HG02973 (cell line): ENCODE measurements around the gene POLR1C.
"Not testable (repeated sequence)": the region's sequence is repeated elsewhere in the genome, so short reads cannot be mapped to it uniquely, and the experiment has no call there.

Source experiments
- ATAC-seq: cut with Tn5 transposase; IDR thresholded peaks from one replicate; pipeline ENCODE4 v1.9.1; 2021; ENCODE audit warnings: moderate library complexity; ENCODE audit not compliant: unreplicated experiment

POLR1C gene, protein sequence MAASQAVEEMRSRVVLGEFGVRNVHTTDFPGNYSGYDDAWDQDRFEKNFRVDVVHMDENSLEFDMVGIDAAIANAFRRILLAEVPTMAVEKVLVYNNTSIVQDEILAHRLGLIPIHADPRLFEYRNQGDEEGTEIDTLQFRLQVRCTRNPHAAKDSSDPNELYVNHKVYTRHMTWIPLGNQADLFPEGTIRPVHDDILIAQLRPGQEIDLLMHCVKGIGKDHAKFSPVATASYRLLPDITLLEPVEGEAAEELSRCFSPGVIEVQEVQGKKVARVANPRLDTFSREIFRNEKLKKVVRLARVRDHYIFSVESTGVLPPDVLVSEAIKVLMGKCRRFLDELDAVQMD

DNA sequence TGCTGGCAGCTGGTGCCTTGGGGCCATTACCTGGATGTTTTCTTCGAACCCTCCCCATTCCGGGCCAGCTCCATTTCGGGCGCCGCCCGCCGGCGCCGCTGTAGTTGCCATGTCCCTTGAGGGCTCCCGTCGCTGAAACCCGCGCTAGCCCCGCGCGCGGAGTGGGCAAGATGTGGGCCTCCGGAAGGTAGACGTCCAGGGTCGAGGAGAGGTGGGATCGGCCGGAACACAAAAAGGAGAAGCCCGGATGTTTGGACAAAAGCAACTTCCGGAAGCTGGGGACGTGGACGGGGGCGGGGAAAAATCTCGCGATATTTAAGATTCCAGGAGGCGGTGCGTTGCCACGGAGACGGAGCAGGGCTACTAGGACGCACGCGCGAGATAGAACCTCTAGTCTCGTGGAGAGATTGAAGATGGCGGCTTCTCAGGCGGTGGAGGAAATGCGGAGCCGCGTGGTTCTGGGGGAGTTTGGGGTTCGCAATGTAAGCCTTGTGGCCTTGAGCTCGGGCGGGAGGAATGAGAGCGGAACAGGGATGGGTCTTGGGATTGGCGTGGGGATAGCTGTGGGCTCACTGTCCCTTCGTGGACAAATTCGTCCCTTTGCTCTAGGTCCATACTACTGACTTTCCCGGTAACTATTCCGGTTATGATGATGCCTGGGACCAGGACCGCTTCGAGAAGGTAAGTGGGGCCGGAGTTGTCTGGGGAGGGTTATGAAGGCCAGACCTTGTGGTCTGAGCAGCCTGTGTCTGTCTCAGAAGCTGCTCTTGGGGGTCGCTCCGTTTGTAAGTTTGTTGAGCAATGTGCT is at the start of gene POLR1C, which contains the start of gene YIPF3:
Gene POLR1C (plus strand): TSS at position 393 of the 808 bp plus-strand sequence. CDS start 21 bp downstream, at position 414.
Gene YIPF3 (minus strand): TSS at position 230 of the 808 bp plus-strand sequence. CDS start 119 bp downstream, at position 111.
- ATAC-seq: peak; percentile 76

GRCh38 chr6:43467265-43467664 is 49.6 kb upstream of the POLR1C start:
- not testable (repeated sequence) for ATAC-seq

DNA sequence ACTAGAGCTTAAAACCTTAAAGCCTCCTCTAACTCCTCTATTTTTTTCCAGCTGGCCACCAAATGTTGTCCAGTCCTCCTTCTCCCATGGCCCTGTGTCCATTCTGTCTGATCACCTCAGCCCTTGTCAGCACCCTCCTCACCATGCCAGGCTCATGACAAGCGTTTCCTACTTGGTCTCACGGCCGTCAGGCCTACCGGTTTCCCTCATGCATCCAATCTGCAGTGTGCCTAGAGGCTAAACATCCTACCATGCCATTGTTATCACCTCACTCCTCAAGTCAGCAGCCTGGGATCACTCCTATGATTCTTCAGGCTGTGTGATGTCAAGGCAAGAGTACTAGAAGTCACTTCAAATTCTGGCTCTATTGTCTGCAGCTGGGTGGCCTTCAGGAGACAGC is 49.1 kb upstream of the POLR1C start:
- no peak for ATAC-seq

DNA sequence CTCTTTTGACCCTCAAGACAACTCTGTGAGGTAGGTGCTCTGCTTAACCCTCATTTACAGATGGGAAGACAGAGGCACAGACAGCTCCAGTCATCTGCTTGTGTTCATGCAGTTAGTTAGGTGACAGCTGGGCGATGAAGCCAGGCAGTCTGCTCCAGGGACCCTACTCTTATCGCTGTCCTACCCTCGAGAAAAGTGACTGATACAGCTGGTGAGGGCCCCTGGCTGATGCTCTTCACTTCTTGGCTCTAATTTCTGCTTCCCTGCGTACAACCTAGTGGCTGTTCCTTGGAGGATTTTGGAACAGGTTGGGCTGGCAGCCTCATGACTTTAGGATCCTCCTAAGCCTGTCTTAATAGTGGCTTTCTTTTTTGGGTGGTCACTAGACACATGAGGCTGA is 48.6 kb upstream of the POLR1C start:
- ATAC-seq: no peak

- no peak for ATAC-seq
Observed at GRCh38 chr6:43468748-43469681, 47.9 kb upstream of the POLR1C start.

- ATAC-seq: no peak
Observed at GRCh38 chr6:43469947-43470346, 46.9 kb upstream of the POLR1C start.

DNA sequence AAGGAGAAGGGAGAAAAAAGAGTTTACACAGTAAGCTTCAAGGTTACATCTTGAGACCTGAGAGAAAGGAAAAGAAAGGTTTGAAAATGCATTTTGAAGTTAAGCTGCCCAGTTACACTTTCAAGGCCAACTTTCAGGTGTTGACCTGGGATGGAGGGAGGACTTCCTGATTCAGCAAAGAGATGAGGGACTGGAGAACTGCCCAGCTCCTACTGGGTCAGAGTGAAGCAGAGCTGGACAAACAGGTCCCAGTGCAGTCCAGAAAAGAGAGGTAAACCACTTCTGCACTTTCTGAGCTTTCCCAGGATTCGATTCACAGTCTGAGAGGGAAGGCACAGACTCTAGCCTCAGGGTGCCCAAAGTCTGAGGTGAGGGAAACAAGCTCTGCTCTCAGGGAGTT is 45.5 kb upstream of the POLR1C start:
- ATAC-seq: no peak

DNA sequence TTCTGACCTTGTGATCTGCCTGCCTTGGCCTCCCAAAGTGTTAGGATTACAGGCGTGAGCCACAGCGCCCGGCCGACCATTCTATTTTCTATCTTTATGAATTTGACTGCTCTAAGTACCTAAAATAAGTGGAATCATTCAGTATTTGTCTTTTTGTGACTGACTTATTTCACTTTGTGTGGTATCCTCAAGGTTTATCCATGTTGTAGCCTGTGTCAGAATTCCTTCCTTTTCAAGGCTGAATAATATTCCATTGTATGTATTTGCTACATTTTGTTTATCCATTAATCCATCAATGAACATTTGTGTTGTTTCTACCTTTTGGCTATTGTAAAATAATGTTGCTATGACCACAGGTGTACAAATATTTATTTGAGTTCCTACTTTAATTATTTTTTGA is 44.4 kb upstream of the POLR1C start:
- ATAC-seq: no peak

DNA sequence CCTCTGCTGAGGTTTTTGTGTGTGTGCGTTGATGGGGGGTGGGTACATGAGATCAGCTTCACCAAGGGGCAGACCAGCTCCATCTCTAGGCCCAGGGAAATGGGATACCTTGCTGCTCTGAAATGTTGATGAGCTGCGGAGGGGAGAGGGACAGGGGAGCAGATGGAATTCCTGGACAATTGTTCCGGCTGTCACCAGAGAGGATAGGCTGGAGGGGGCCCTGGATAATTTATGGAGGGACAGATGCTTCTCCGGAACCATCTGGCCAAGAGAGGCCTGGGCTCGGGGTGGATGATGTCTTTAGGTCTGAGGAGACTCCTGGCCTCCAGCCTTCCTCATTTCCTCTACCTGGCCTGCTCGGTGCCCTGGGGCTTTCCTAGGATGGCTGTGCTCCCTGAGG is 41.4 kb upstream of the POLR1C start:
- no peak for ATAC-seq

- ATAC-seq: no peak
Observed at GRCh38 chr6:43476746-43477145, 40.1 kb upstream of the POLR1C start.

- ATAC-seq: peak; percentile 96
Observed at GRCh38 chr6:43477235-43478007, 39.5 kb upstream of the POLR1C start, which contains the start of gene TJAP1. Gene TJAP1, plus strand, starts transcription at chr6:43477570. Its CDS starts 21,432 bp downstream, at chr6:43499002.

GRCh38 chr6:43478008-43478372 is 38.9 kb upstream of the POLR1C start:
- ATAC-seq: no peak

DNA sequence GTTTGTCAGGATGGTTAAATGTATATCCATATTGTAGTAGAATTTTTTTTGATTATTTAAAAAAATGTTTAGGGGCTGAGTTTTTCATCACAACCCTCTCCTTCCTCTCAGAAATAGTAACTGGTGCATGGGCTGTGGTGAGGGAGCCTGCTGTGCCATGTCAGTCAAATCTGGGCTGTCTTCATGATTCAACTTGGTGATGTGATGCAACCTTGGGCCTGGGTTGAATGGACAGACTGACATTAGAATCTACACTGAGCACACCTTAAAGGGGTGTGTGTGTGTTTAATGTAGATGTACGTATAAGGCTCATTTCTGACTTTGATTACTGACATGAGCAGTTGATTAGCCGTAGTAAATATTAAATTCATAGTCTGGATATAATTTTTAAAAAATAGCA is 35.8 kb upstream of the POLR1C start:
- no peak for ATAC-seq

GRCh38 chr6:43481591-43482236 is 35.2 kb upstream of the POLR1C start:
- ATAC-seq: no peak

DNA sequence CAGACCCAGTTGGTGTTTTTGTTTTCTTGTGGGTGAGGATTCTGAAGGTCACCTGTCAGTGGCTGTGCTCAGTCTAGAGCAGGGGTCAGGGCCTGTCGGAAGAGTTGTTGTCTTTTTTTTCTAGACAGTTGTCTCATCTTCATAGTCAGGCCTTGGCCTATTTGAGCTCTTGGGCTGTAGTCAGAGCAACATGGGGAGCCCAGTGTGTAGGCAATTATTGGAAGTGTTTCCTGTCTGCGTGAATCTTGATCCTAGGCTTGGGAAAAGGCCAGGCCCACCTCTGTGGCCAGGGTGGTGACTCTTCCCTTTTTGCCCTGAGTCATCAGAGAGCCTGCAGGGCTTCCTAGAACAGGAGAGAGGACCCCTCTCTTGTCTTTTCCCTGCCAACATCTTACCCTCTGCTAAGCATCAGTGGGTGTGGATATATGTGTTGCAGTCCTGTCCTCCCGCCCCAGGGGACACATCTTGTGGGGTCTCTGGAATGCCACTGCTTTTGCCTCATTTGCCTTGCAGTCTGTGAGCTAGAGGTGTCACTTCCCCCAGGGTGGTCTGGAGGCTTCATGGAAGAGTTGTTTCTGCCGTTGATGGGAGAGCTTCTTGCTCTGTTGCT is 28.1 kb upstream of the POLR1C start:
- no peak for ATAC-seq

DNA sequence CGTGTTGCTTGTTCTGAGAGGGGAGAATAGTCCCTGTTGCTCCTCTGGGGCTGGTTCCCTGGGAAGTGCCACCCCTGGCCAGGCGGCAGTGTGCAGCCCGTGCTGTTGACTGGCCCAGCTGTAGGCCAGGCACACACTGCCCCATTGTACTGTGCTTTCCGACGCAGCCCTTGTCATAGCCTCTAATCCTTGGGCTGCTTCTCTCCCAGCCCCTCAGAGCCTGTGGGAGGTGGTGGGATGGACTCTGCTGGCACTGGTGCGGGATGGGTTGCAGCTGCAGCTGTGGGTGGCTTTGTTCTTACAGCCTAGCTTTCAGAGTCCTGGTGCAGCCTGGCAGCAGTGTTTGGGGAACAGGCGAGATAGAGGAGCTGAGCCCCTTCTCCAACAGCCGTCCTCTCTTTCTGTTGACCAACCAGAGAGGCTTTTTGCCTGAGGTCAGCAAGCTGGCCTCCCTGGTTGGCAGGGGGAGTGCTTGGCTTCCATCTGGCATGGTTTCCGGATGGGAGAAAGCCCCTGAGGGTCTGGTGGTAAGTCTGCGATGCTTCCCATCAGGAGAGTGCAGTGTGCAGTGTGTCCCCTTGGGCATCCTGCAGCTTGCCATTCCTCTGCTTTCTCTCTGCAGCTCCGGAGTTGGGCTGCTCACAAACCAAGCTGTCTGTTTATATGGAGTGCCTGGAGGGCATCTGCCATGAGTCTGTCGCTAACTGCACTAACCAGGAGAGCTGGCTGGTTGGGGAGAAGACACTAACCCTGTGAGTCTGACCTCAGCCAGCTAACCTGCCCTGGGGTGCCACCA is 27.4 kb upstream of the POLR1C start:
- no peak for ATAC-seq

GRCh38 chr6:43490523-43490939 is 26.4 kb upstream of the POLR1C start:
- ATAC-seq: no peak
